PC-9 (cell line): ENCODE data around the gene FABP7.

ENCODE experiments used
- EZH2 ChIP-seq: fragments of 200-600 bp; sonication (generic); IDR thresholded peaks from 2 replicates; pipeline ENCODE4 v1.8.0; 2017; ENCODE audit warnings: antibody characterized with exemption, low read depth
- TF ChIP-seq, protein P1 (sequence below): fragments of 200-600 bp; sonication (generic); conservative IDR thresholded peaks from 2 replicates; pipeline ENCODE4 v1.6.1; 2017; ENCODE audit warnings: mixed run types, antibody characterized with exemption, mild to moderate bottlenecking, moderate library complexity

DNA sequence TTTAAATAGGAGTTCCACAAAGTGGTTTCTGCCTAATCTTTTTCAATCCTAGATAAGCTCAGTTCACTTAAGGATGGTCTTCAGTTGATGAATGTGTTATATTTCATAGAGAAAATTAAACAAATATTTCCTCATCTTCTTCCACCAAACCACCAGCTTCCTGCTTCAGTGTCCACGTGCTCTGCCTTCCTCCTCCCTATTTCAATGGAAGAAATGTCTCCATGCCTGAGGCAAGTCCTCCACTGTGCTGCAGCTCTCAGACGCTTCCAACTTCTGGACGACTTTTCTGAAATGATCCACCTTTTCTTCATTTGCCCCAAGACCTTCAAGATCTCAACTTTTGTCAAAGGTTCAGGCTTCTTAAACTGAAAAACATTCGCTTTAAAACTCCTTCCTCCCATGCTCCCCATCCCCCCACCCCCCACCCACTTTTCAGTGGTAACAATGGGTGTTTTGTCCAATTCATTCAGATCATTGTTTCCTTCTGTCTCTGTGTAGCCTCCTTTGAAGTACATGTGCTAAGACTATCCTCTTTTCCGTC is 25.3 kb upstream of the FABP7 start:
- TF ChIP-seq, protein P1, sequence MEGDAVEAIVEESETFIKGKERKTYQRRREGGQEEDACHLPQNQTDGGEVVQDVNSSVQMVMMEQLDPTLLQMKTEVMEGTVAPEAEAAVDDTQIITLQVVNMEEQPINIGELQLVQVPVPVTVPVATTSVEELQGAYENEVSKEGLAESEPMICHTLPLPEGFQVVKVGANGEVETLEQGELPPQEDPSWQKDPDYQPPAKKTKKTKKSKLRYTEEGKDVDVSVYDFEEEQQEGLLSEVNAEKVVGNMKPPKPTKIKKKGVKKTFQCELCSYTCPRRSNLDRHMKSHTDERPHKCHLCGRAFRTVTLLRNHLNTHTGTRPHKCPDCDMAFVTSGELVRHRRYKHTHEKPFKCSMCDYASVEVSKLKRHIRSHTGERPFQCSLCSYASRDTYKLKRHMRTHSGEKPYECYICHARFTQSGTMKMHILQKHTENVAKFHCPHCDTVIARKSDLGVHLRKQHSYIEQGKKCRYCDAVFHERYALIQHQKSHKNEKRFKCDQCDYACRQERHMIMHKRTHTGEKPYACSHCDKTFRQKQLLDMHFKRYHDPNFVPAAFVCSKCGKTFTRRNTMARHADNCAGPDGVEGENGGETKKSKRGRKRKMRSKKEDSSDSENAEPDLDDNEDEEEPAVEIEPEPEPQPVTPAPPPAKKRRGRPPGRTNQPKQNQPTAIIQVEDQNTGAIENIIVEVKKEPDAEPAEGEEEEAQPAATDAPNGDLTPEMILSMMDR: no peak
- no peak for TF ChIP-seq EZH2
